IPS DF 6.9 (cell line): ENCODE measurements around the gene SLC38A7.

Experiments used
- DNase-seq: peaks from one replicate; pipeline ENCODE4 v3.0.0-alpha.2; 2013; ENCODE audit warnings: low read depth, low spot score
- H3K27ac ChIP-seq: one replicate; pipeline ENCODE4 v1.5.1; 2013; ENCODE audit warnings: low read length, control low read depth
- H3K27me3 ChIP-seq: 2 replicates; pipeline ENCODE4 v1.6.1; 2013; ENCODE audit warnings: mild to moderate bottlenecking, low read length; ENCODE audit not compliant: control insufficient read depth, insufficient read depth
- H3K36me3 ChIP-seq: 2 replicates; pipeline ENCODE4 v1.6.1; 2013; ENCODE audit warnings: low read length; ENCODE audit not compliant: control insufficient read depth, insufficient read depth
- H3K4me1 ChIP-seq: 2 replicates; pipeline ENCODE4 v1.6.1; 2013; ENCODE audit warnings: low read length; ENCODE audit not compliant: control insufficient read depth, insufficient read depth
- H3K4me3 ChIP-seq: 2 replicates; pipeline ENCODE4 v1.5.1; 2013; ENCODE audit warnings: mild to moderate bottlenecking, low read length
- H3K9me3 ChIP-seq: 2 replicates; pipeline ENCODE4 v1.6.1; 2013; ENCODE audit warnings: low read length, inconsistent platforms; ENCODE audit not compliant: control insufficient read depth, insufficient read depth
- WGBS: extraction: QIAGEN DNeasy Blood & Tissue Kit; methylation state at CpG from one replicate; pipeline ENCODE4 v1.1.7; 2013; ENCODE audit warnings: mixed read lengths, missing lambda C conversion rate; ENCODE audit not compliant: insufficient read length, insufficient coverage; 5-methylcytosine and 5-hydroxymethylcytosine counted together

The SLC38A7 gene

DNA sequence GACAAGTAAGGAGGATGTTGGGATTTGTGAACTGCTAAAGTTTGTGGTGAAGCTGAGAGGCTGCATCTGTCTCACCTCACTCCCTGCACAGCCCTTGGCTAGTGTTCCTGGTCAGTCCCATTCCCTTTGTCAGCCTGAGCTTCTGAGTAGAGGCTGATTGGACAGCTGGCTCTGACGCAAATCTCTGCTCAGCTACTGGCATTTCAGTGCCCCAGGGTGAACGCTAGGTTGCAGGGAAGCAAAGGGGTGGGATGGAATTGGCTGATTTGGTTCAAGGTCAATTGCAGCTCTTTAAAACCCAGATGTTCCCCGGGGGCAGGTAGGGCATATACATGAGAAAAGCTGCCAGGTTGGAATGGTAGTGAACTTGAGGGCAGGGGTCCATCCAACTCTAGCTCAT, 31.8 kb downstream of the SLC38A7 start:
- H3K27ac ChIP-seq, result no peak overlapping the region
- no peaks in the 10 kb centered on the region for H3K36me3 ChIP-seq
- H3K4me1 ChIP-seq, result no peaks in the 10 kb centered on the region; the same call in 1 of the 2 replicates
- DNase-seq, result peak; percentile 87
- no peaks in the 10 kb centered on the region for H3K27me3 ChIP-seq
- WGBS, result no CpG with 5 or more reads among the region's 3 CpGs
- H3K4me3 ChIP-seq, result no peak overlapping the region
- no peaks in the 10 kb centered on the region for H3K9me3 ChIP-seq

DNA sequence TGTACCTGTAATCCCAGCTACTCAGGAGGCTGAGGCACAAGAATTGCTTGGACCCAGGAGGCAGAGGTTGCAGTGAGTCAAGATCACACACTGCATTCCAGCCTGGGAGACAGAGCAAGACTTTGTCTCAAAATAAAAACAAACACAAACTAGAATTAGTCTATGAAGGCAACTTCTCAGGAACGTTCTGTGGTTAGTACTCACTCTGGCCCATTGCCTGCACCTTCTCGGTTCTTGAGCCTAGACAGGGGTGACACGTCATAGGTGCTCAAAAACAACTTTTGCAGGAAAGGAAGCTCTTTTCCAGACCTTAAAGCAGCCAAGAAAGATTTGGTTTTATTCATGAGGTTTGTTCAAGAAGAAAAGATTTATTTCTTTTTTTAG, 32.6 kb downstream of the SLC38A7 start:
- H3K27ac ChIP-seq, result no peak overlapping the region
- H3K4me3 ChIP-seq, result no peak overlapping the region
- no peak for DNase-seq
- H3K36me3 ChIP-seq, result no peaks in the 10 kb centered on the region
- H3K27me3 ChIP-seq, result no peaks in the 10 kb centered on the region
- no peaks in the 10 kb centered on the region; the same call in 1 of the 2 replicates for H3K4me1 ChIP-seq
- no peaks in the 10 kb centered on the region for H3K9me3 ChIP-seq
- no CpG with 5 or more reads among the region's 3 CpGs for WGBS

DNA sequence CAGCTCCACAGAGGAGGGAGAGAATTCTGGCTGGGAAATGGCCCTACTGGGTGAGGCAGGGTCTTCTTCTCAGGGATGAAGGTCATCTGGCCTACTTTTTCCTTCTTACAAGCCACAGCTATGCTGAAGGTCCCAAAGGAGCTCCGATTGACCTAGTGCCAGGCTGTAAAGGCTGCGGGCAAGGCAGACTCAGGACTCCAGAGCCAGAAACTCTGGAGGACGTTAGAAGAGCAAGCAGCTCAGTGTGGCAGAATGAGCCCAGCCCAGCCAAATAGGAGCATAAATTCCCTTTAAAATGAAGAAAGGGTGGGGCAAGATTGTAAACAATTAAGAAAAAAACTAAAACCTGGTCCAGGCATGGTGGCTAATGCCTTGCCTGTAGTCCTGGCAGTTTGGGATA, 34.9 kb downstream of the SLC38A7 start:
- no peak for DNase-seq
- no peaks in the 10 kb centered on the region for H3K36me3 ChIP-seq
- H3K27ac ChIP-seq, result no peak overlapping the region
- no peaks in the 10 kb centered on the region; the same call in 1 of the 2 replicates for H3K4me1 ChIP-seq
- WGBS, result no CpG with 5 or more reads among the region's 3 CpGs
- no peaks in the 10 kb centered on the region for H3K9me3 ChIP-seq
- no peaks in the 10 kb centered on the region for H3K27me3 ChIP-seq
- H3K4me3 ChIP-seq, result no peak overlapping the region

DNA sequence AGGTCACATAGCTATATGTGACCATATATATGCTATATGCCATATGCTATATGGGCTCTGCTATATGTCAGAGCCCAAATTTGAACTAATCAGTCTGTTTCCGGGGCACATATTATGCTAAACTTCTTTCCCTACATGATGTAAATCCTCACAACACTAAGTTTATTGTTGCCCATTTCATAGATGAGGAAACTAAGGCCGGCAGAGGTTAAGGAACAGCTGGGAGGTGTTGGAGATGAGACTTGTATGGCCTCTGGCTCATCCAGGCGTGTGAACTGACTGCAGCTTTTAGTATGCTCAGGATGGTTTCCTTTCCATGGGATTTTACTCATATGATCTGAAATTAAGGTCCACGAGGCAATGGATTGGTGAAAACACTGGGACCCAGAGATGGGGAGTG, 37.5 kb downstream of the SLC38A7 start:
- H3K36me3 ChIP-seq, result no peaks in the 10 kb centered on the region
- no peaks in the 10 kb centered on the region for H3K9me3 ChIP-seq
- no peaks in the 10 kb centered on the region for H3K4me1 ChIP-seq
- no CpG with 5 or more reads among the region's 4 CpGs for WGBS
- no peak overlapping the region for H3K4me3 ChIP-seq
- no peaks in the 10 kb centered on the region for H3K27me3 ChIP-seq
- no peak for DNase-seq
- H3K27ac ChIP-seq, result no peak overlapping the region

DNA sequence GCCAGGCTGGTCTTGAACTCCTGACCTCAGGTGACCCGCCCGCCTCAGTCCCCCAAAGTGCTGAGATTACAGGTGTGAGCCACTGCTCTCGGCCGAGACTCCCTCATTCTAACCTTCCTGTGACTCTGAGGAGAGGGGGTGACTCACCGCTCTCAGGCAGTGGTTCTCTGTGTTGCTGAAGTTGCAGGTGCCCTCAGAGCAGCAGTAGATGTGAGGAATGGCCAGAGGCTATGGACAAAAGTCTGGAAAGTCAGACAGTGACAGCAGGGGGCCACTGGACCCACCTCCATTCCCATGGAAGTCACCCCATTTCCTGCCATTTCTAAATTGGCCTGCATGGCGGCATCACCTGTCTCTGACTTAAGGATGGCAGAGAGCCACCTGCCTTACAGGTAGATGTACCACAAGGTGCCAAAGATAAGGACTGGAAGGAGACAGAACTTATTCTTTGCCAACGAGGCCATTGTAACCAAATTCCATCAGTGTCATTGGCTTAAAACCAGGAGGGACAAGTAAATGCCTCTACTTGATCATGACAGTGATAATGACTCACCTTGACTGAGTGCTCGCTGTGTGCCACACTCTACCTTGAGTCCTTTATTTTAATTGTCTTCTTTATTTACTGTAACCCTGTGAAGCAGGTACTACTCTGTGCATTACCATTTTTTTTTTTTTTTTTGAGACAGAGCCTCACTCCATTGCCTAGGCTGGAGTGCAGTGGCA, 39.6 kb downstream of the SLC38A7 start:
- no CpG with 5 or more reads among the region's 8 CpGs for WGBS
- no peak for DNase-seq
- H3K27me3 ChIP-seq, result no peaks in the 10 kb centered on the region
- no peak overlapping the region for H3K27ac ChIP-seq
- no peak overlapping the region for H3K4me3 ChIP-seq
- no peaks in the 10 kb centered on the region for H3K4me1 ChIP-seq
- no peaks in the 10 kb centered on the region for H3K36me3 ChIP-seq
- no peaks in the 10 kb centered on the region for H3K9me3 ChIP-seq

DNA sequence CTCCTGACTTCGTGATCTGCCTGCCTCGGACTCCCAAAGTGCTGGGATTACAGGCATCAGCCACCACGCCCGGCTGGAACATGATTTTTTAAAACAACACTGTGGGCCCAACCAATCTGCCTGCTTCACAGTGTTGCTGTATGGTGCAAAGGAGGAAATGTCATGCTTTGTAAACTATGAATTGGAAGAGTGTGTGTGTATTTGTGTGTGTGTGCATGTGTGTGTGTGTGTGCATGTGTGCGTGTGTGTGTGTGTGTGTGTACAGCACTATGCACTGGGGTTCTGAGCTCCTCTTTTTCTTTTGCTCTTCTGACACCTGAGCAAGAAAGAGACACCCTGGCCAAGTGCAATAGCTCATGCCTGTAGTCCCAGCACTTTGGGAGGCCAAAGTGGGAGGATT, 40.5 kb downstream of the SLC38A7 start:
- H3K4me3 ChIP-seq, result no peak overlapping the region
- H3K9me3 ChIP-seq, result no peaks in the 10 kb centered on the region
- H3K4me1 ChIP-seq, result no peaks in the 10 kb centered on the region
- no CpG with 5 or more reads among the region's 5 CpGs for WGBS
- no peak overlapping the region for H3K27ac ChIP-seq
- H3K27me3 ChIP-seq, result no peaks in the 10 kb centered on the region
- H3K36me3 ChIP-seq, result no peaks in the 10 kb centered on the region
- no peak for DNase-seq

DNA sequence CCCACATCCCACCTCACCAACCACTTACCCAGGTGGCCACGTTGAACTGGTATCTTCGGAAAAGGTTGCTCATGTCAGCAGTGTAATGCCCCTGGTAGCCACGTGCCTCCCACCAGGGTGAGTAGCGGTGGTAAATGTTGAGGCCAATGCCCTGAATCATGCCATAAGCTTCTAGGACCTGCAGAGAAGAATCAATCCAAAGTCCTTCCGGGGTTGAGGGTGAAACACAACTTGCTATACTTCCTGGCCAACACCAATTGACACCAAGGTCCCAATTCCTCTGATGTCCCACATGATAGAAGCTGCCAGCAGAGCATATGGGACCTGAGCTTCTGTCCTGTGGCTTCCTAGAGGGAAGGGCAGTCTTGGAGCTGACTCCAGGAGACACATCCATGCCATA, 43.6 kb downstream of the SLC38A7 start:
- H3K9me3 ChIP-seq, result no peaks in the 10 kb centered on the region
- DNase-seq, result no peak
- H3K4me3 ChIP-seq, result no peak overlapping the region
- H3K27me3 ChIP-seq, result no peaks in the 10 kb centered on the region
- no peak overlapping the region for H3K27ac ChIP-seq
- no peaks in the 10 kb centered on the region for H3K36me3 ChIP-seq
- no peaks in the 10 kb centered on the region for H3K4me1 ChIP-seq
- no CpG with 5 or more reads among the region's 5 CpGs for WGBS

DNA sequence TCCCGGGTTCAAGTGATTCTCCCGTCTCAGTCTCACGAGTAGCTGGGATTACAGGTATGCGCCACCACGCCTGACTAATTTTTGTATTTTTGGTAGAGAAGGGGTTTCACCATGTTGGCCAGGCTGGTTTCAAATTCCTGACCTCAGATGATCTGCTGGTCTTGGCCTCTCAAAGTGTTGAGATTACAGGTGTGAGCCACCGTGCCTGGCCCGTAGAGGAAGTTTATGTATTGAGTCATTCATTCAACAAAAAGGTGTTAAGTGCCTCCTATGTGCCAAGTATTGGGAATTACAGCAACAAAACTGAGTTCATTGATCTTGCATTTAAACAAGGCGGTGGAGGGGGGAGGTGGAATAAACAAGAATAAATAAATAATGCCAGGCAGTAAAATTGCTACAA, 44.7 kb downstream of the SLC38A7 start:
- Histone ChIP-seq H3K4me3 (no peak overlapping the region), H3K36me3 (no peaks in the 10 kb centered on the region), H3K9me3 (no peaks in the 10 kb centered on the region), H3K27ac (no peak overlapping the region), H3K27me3 (no peaks in the 10 kb centered on the region), H3K4me1 (no peaks in the 10 kb centered on the region)
- WGBS, result no CpG with 5 or more reads among the region's 8 CpGs
- DNase-seq, result no peak

DNA sequence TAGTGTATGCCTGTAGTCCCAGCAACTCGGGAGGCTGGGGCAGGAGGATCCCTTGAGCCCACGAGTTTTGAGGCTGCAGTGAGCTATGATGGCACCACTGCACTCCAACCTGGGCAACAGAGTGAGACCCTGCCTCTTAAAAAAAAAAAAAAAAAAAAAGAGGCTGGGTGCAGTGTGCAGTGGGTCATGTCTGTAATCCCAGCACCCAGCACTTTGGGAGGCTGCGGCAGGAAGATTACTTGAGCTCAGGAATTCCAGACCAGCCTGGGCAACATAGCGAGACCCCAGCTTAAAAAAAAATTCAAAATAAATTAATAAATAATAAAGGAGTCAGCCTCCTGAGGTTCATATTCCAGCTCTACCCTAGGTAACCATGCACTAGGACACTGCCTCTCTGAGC, 45.3 kb downstream of the SLC38A7 start:
- no CpG with 5 or more reads among the region's 4 CpGs for WGBS
- Histone ChIP-seq H3K27ac (no peak overlapping the region), H3K9me3 (no peaks in the 10 kb centered on the region), H3K27me3 (no peaks in the 10 kb centered on the region), H3K4me1 (no peaks in the 10 kb centered on the region), H3K4me3 (no peak overlapping the region), H3K36me3 (no peaks in the 10 kb centered on the region)
- no peak for DNase-seq

DNA sequence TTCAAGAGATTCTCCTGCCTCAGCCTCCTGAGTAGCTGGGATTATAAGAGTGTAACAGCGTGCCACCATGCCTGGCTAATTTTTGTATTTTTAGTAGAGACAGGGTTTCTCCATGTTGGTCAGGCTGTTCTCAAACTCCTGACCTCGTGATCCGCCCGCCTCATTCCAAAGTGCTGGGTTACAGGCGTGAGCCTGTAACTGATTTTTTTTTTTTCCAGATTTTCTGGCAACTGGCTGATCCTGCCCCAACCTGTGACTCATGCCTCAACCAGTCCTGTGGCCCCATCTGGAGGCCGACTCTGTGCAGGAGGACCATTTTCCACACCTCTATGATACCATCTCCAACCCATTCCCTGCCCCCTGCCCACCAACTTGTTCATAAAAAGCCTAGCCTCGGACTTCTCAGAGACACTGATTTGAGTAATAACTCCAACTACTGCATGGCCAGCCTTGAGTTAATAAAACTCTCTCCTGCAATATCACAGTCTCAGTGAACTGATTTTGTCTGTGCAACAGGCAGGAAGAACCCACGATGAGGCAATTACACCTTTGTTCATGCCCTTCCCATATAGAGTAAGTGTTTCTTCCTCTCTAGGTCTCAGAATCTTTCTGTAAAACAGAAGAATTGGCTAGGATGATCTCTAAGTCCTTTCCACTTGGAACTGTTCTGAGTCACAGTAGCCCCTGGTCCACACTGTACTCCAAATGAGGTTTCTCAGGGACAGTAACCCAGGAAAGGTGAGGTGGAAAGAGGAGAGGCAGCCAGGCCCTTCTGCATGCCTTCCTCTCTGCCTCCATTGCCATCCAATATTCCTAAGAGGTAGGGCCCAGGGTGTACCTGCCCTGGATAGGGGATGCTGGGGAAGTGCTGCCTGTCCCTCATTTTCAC, 46.2 kb downstream of the SLC38A7 start:
- Histone ChIP-seq H3K4me1 (no peaks in the 10 kb centered on the region), H3K27me3 (no peaks in the 10 kb centered on the region), H3K36me3 (no peaks in the 10 kb centered on the region), H3K4me3 (no peak overlapping the region), H3K27ac (no peak overlapping the region), H3K9me3 (no peaks in the 10 kb centered on the region)
- peak; percentile 18 for DNase-seq
- no CpG with 5 or more reads among the region's 8 CpGs for WGBS
